H1 (cell line): ENCODE measurements around the gene FAM167B. TPM values are rescaled to one million over a fixed set of nuclear protein-coding genes. Genes with fewer than 3 reads are reported as not detected.
A peak's percentile ranks its signal among the peaks of the same experiment; 100 is the strongest.

Source experiments
- CTCF ChIA-PET: fragments of 300-600 bp; sonication (Branson Sonifier 250); formaldehyde crosslinking; loops from one replicate; lab custom pipeline; 2021; ENCODE audit not compliant: partially characterized antibody; lab: Charles Lee
- POLR2A ChIA-PET: fragments of 300-600 bp; sonication (Branson Sonifier 250); formaldehyde crosslinking; loops from one replicate; lab custom pipeline; 2021; ENCODE audit warnings: inconsistent platforms; ENCODE audit not compliant: partially characterized antibody; lab: Charles Lee
- DNase-seq, 2 experiments: peaks; one replicate each; pipeline versions ENCODE4 v3.0.0 to v3.0.0-alpha.2; 2010 to 2022; ENCODE audit warnings: low spot score in 2 of 2, low read depth in 1 of 2, mixed read lengths in 1 of 2
- FAIRE-seq: peaks from 2 replicates; lab custom pipeline; 2011; peaks lifted over from hg19 to GRCh38; lab: Jason Lieb, UNC
- H2AFZ ChIP-seq: 2 replicates; pipeline ENCODE4 v1.8.1; 2012; ENCODE audit warnings: low read length, inconsistent platforms
- H2AK5ac ChIP-seq: 2 replicates; pipeline ENCODE4 v1.6.1; 2013; ENCODE audit warnings: low read depth, low read length
- H2BK120ac ChIP-seq: replicated peaks from 2 replicates; pipeline ENCODE3; 2013; ENCODE audit warnings: low read depth, low read length, inconsistent platforms
- H2BK12ac ChIP-seq: 2 replicates; pipeline ENCODE4 v1.6.1; 2013; ENCODE audit warnings: low read depth, low read length
- H2BK15ac ChIP-seq: 2 replicates; pipeline ENCODE4 v1.6.1; 2013; ENCODE audit warnings: low read length
- H2BK20ac ChIP-seq: 2 replicates; pipeline ENCODE4 v1.6.1; 2013; ENCODE audit warnings: low read length
- H2BK5ac ChIP-seq: 2 replicates; pipeline ENCODE4 v1.6.1; 2013; ENCODE audit warnings: low read depth, low read length
- H3K14ac ChIP-seq: 2 replicates; pipeline ENCODE4 v1.6.1; 2013; ENCODE audit warnings: inconsistent platforms; ENCODE audit not compliant: insufficient read length
- H3K18ac ChIP-seq: 2 replicates; pipeline ENCODE4 v1.6.1; 2013; ENCODE audit warnings: low read length; ENCODE audit errors: extremely low read depth
- H3K23ac ChIP-seq: 2 replicates; pipeline ENCODE4 v1.6.1; 2013; ENCODE audit warnings: inconsistent platforms; ENCODE audit not compliant: insufficient read length
- H3K23me2 ChIP-seq: 2 replicates; pipeline ENCODE4 v1.6.1; 2013; ENCODE audit warnings: low read depth, low read length
- H3K27ac ChIP-seq: 2 replicates; pipeline ENCODE4 v1.6.1; 2011; ENCODE audit warnings: low read depth, low read length, inconsistent platforms
- H3K27me3 ChIP-seq, 4 experiments: replicated peaks in 1 of 4; 1 replicate in 1 of 4; 2 replicates in 3 of 4; pipeline versions ENCODE4 v1.6.1 to v1.8.1; 2011 to 2013; ENCODE audit warnings: low read length in 3 of 4, mild to moderate bottlenecking in 3 of 4, inconsistent platforms in 2 of 4, mixed read lengths in 2 of 4, moderate library complexity in 1 of 4; ENCODE audit not compliant: control insufficient read depth in 3 of 4, insufficient read depth in 3 of 4; ENCODE audit errors: extremely low read depth in 1 of 4
- H3K36me3 ChIP-seq, 4 experiments: 2 replicates each; pipeline versions ENCODE4 v1.6.1 to v1.8.1; 2011 to 2013; ENCODE audit warnings: mild to moderate bottlenecking in 4 of 4, low read length in 3 of 4, moderate library complexity in 2 of 4, control low read depth in 1 of 4, inconsistent platforms in 1 of 4; ENCODE audit not compliant: insufficient read depth in 4 of 4, control insufficient read depth in 2 of 4
- H3K4ac ChIP-seq: replicated peaks from 2 replicates; pipeline ENCODE3; 2013; ENCODE audit warnings: low read length, low read depth, mixed read lengths, inconsistent platforms; ENCODE audit not compliant: insufficient read length
- H3K4me1 ChIP-seq, 4 experiments: replicated peaks in 1 of 4; 1 replicate in 1 of 4; 2 replicates in 3 of 4; pipeline versions ENCODE4 v1.6.1 to v1.8.1; 2011 to 2013; ENCODE audit warnings: low read length in 3 of 4, inconsistent platforms in 2 of 4, mixed read lengths in 1 of 4; ENCODE audit not compliant: insufficient read depth in 4 of 4, control insufficient read depth in 3 of 4
- H3K4me2 ChIP-seq, 2 experiments: 2 replicates each; pipeline versions ENCODE4 v1.6.1 to v1.8.1; 2011 to 2013; ENCODE audit warnings: low read depth in 2 of 2, low read length in 2 of 2, control low read depth in 1 of 2, inconsistent platforms in 1 of 2, mild to moderate bottlenecking in 1 of 2; ENCODE audit not compliant: insufficient read depth in 1 of 2
- H3K4me3 ChIP-seq, 4 experiments: fragments of 200-600, 300-600 bp in 1 of 4; sonication (generic), shearing (Covaris generic), sonication (Bioruptor Twin) in 1 of 4; 2 replicates each; pipeline versions ENCODE4 v1.5.1 to v1.8.1; 2011 to 2016; ENCODE audit warnings: low read length in 4 of 4, low read depth in 3 of 4, control low read depth in 2 of 4, inconsistent platforms in 2 of 4, mild to moderate bottlenecking in 2 of 4, mixed read lengths in 1 of 4, moderate library complexity in 1 of 4; ENCODE audit not compliant: insufficient read depth in 2 of 4; ENCODE audit errors: extremely low read depth in 1 of 4
- H3K56ac ChIP-seq: replicated peaks from 2 replicates; pipeline ENCODE3; 2013; ENCODE audit warnings: low read depth, mild to moderate bottlenecking, mixed read lengths, low read length, inconsistent platforms; ENCODE audit not compliant: insufficient read length
- H3K79me1 ChIP-seq: 2 replicates; pipeline ENCODE4 v1.6.1; 2013; ENCODE audit warnings: low read depth, low read length, control low read depth
- H3K79me2 ChIP-seq, 2 experiments: 2 replicates each; pipeline versions ENCODE4 v1.6.1 to v1.8.1; 2012 to 2013; ENCODE audit warnings: low read length in 2 of 2, mild to moderate bottlenecking in 2 of 2, inconsistent platforms in 1 of 2; ENCODE audit not compliant: insufficient read depth in 2 of 2, control insufficient read depth in 1 of 2
- H3K9ac ChIP-seq, 4 experiments: replicated peaks in 1 of 4; 1 replicate in 1 of 4; 2 replicates in 3 of 4; pipeline versions ENCODE4 v1.6.1 to v1.8.1; 2011 to 2013; ENCODE audit warnings: low read depth in 3 of 4, low read length in 3 of 4, control low read depth in 2 of 4, mild to moderate bottlenecking in 2 of 4, moderate library complexity in 2 of 4, inconsistent platforms in 1 of 4; ENCODE audit errors: extremely low read depth in 1 of 4
- H3K9me3 ChIP-seq, 2 experiments: 2 replicates each; pipeline versions ENCODE4 v1.6.1 to v1.8.1; 2012 to 2013; ENCODE audit warnings: mild to moderate bottlenecking in 2 of 2, moderate library complexity in 2 of 2, control low read depth in 1 of 2, inconsistent platforms in 1 of 2, low read depth in 1 of 2, low read length in 1 of 2, mixed read lengths in 1 of 2; ENCODE audit not compliant: insufficient read depth in 2 of 2
- H4K20me1 ChIP-seq, 2 experiments: replicated peaks in 1 of 2; 2 replicates each; pipeline versions ENCODE3 to v1.8.1; 2011 to 2013; ENCODE audit warnings: inconsistent platforms in 2 of 2, low read length in 2 of 2, mild to moderate bottlenecking in 1 of 2; ENCODE audit not compliant: insufficient read depth in 2 of 2, control insufficient read depth in 1 of 2
- H4K5ac ChIP-seq: 2 replicates; pipeline ENCODE4 v1.6.1; 2013; ENCODE audit warnings: low read length, low read depth, mixed read lengths, inconsistent platforms; ENCODE audit not compliant: insufficient read length
- H4K8ac ChIP-seq: 2 replicates; pipeline ENCODE4 v1.8.0; 2013; ENCODE audit warnings: mild to moderate bottlenecking, moderate library complexity, low read length, inconsistent platforms; ENCODE audit not compliant: insufficient read depth; ENCODE audit errors: extremely low read depth
- H4K91ac ChIP-seq: replicated peaks from 2 replicates; pipeline ENCODE3; 2013; ENCODE audit warnings: low read length, mixed read lengths, inconsistent platforms; ENCODE audit not compliant: insufficient read length
- BCL11A ChIP-seq, 2 experiments: IDR thresholded peaks; one replicate each; pipeline ENCODE4 v1.6.1; 2011; ENCODE audit warnings: low read depth in 2 of 2, low read length in 2 of 2, mild to moderate bottlenecking in 2 of 2
- CREB1 ChIP-seq: IDR thresholded peaks from 2 replicates; pipeline ENCODE4 v1.6.1; 2012; ENCODE audit warnings: inconsistent platforms
- CTCF ChIP-seq, 3 experiments: IDR thresholded peaks; 1 replicate in 2 of 3; 2 replicates in 1 of 3; pipeline versions ENCODE4 v1.5.1 to v1.6.1; 2011; ENCODE audit warnings: low read length in 3 of 3, mild to moderate bottlenecking in 3 of 3, inconsistent platforms in 2 of 3, low read depth in 1 of 3, moderate library complexity in 1 of 3; ENCODE audit not compliant: insufficient read depth in 1 of 3; ENCODE audit errors: control extremely low read depth in 1 of 3
- EGR1 ChIP-seq: IDR thresholded peaks from 2 replicates; pipeline ENCODE4 v1.6.1; 2011; ENCODE audit warnings: low read depth, low read length, borderline replicate concordance
- NANOG ChIP-seq: IDR thresholded peaks from 2 replicates; pipeline ENCODE4 v1.6.1; 2011; ENCODE audit warnings: low read length, low read depth, mild to moderate bottlenecking, inconsistent platforms; ENCODE audit not compliant: insufficient read depth, poor library complexity, severe bottlenecking
- PHF8 ChIP-seq: fragments of 200-600 bp; sonication (generic); conservative IDR thresholded peaks from 2 replicates; pipeline ENCODE4 v1.7.1; 2012; ENCODE audit warnings: low read depth, mild to moderate bottlenecking, inconsistent platforms, low read length, moderate library complexity
- SIN3A ChIP-seq, 2 experiments: IDR thresholded peaks in 1 of 2; conservative IDR thresholded peaks in 1 of 2; 2 replicates each; pipeline ENCODE4 v1.6.1; 2011 to 2012; ENCODE audit warnings: low read length in 2 of 2, improper control_type of control experiment in 1 of 2, low read depth in 1 of 2, mild to moderate bottlenecking in 1 of 2
- ZNF274 ChIP-seq: IDR thresholded peaks from 2 replicates; pipeline ENCODE4 v1.7.0; 2012; ENCODE audit warnings: low read length, borderline replicate concordance; ENCODE audit errors: extremely low read depth
- whole genome bisulfite sequencing, 2 experiments: shearing (Covaris generic) in 1 of 2; methylation state at CpG; one replicate each; pipeline versions ENCODE4 v1.1.6 to v1.1.7; 2013 to 2015; ENCODE audit warnings: low lambda C conversion rate in 2 of 2, mixed read lengths in 2 of 2, inconsistent platforms in 1 of 2, low coverage in 1 of 2, missing lambda C conversion rate in 1 of 2; ENCODE audit not compliant: insufficient replicate concordance in 2 of 2, insufficient coverage in 1 of 2, insufficient read length in 1 of 2; ENCODE audit errors: extremely low coverage in 1 of 2, missing lambda C conversion rate in 1 of 2; 5-methylcytosine and 5-hydroxymethylcytosine counted together
- polyA plus RNA-seq, 7 experiments: library from polyadenylated mRNA; depleted of rRNA in 3 of 7; stranded (reverse) in 5 of 7; unstranded in 2 of 7; fragments of >200 nt in 5 of 7; fragments of 200-250 nt in 2 of 7; gene quantifications; 1 replicate in 5 of 7; 2 replicates in 1 of 7; 4 replicates in 1 of 7; pipeline versions ENCODE4 v1.2.1 to v1.2.3, GENCODE V29; 2011 to 2013; ENCODE audit warnings: missing spikeins in 2 of 7, mixed read lengths in 2 of 7
- total RNA-seq: library from RNA; stranded (reverse); fragmentation: NEBNext Ultra II Directional; extraction: Animal tissue kit (Norgen Biotek cat#: 25700); gene quantifications from 2 replicates; pipeline ENCODE4 v1.2.1, GENCODE V29; 2021

The FAM167B gene
- total and polyA plus RNA-seq, 2 of the 8 experiments (the other 6 are each of a cell fraction or from before 2014, with no cell fraction given) = 2.8 to 3.9 TPM

GRCh38 chr1:32250893-32251716 lies 4.1 kb downstream of the FAM167B start, which contains the start of gene LCK:
Gene LCK, plus strand, starts transcription at chr1:32251265. Its CDS starts 23,065 bp downstream, at chr1:32274330.
- WGBS, 2 experiments = 88% methylated on average over 24 of the region's 25 CpGs; no CpG with 5 or more reads in 1 of the 2 experiments
- H2AFZ ChIP-seq = 0 out of 2 replicates have a peak within 1 kb of the TSS, but pooled peaks have one; percentile 26
- TF ChIP-seq ZNF274 = no peak
- no peak for TF ChIP-seq CREB1
- TF ChIP-seq SIN3A (conservative IDR thresholded peaks at IDR 0.05 in 1 of 2, IDR thresholded peaks at IDR 0.05 in 1 of 2; ENCODE audit: low read depth in 1 of 2, low read length in 2 of 2) = no peak
- TF ChIP-seq CTCF (IDR thresholded peaks at IDR 0.05; ENCODE audit: control extremely low read depth in 1 of 3, insufficient read depth in 1 of 3, low read depth in 1 of 3, low read length in 3 of 3) = no peak
- no peak for TF ChIP-seq EGR1
- no peak for TF ChIP-seq PHF8
- TF ChIP-seq BCL11A (IDR thresholded peaks at IDR 0.05; ENCODE audit: low read depth in 2 of 2, low read length in 2 of 2) = no peak
- no peak for TF ChIP-seq NANOG

More at GRCh38 chr1:32250893-32251716, 4.1 kb downstream of the FAM167B start, which contains the start of gene LCK:
- H3K79me1 ChIP-seq = no peaks in the 10 kb centered on the region
- no peak within 1 kb of the TSS for H3K14ac ChIP-seq
- H2BK120ac ChIP-seq = peak within 1 kb of the TSS; percentile 24
- peaks cover 6 to 13% (median 8%) of the 10 kb centered on the region in 4 experiments for H3K4me1 ChIP-seq
- no peaks in the 10 kb centered on the region for H4K20me1 ChIP-seq
- H2BK5ac ChIP-seq = peak within 1 kb of the TSS; percentile 88
- peaks cover 4% of the 10 kb centered on the region; the same call in 1 of the 2 replicates for H3K23me2 ChIP-seq
- H4K8ac ChIP-seq = peak within 1 kb of the TSS; percentile 63; the same call in 1 of the 2 replicates
- H3K9ac ChIP-seq = no peak within 1 kb of the TSS
- peak within 1 kb of the TSS; percentile 36 for H3K4ac ChIP-seq
- peak within 1 kb of the TSS; percentile 87 for H3K18ac ChIP-seq
- H3K56ac ChIP-seq = no peak within 1 kb of the TSS
- peak within 1 kb of the TSS; percentile 83 for H4K91ac ChIP-seq
- H3K27me3 ChIP-seq = no peaks in the 10 kb centered on the region; a peak in 1 of 7 replicates
- POLR2A ChIA-PET = interaction anchor here (1.0 to 6.6 kb wide), 9 partner anchors 8 to 85 kb away, joined by 3 to 59 read pairs (median 4); partner anchors contain the start of genes HDAC1 and MARCKSL1
- CTCF ChIA-PET = interaction anchor here (1.2 to 6.1 kb wide), 8 partner anchors 8 to 66 kb away, joined by 3 to 66 read pairs (median 35); partner anchors contain the start of gene HDAC1
- peak within 1 kb of the TSS; percentile 99 for H2BK15ac ChIP-seq
- DNase-seq (peak in 1 of 2 experiments; percentile 55), FAIRE-seq (no peak)
- H4K5ac ChIP-seq = no peak within 1 kb of the TSS
- H3K36me3 ChIP-seq = no peaks in the 10 kb centered on the region
- H3K4me2 ChIP-seq = no peak within 1 kb of the TSS
- no peaks in the 10 kb centered on the region for H3K9me3 ChIP-seq
- peak within 1 kb of the TSS; percentile 99 for H2BK20ac ChIP-seq
- H2AK5ac ChIP-seq = peak within 1 kb of the TSS; percentile 77; the same call in 1 of the 2 replicates
- H3K79me2 ChIP-seq = no peaks in the 10 kb centered on the region
- no peak within 1 kb of the TSS for H3K4me3 ChIP-seq
- no peak within 1 kb of the TSS for H3K23ac ChIP-seq
- peak within 1 kb of the TSS; percentile 86; the same call in 1 of the 2 replicates for H2BK12ac ChIP-seq
- 0 out of 2 replicates have a peak within 1 kb of the TSS, but pooled peaks have one; percentile 51 for H3K27ac ChIP-seq
